Activated naive CD4-positive, alpha-beta T cell treated with anti-CD3 and anti-CD28 coated beads, Interleukin-2, amount 10 ng/mL, durations not matched to agents 5 hours and 36 hours (primary cell): ENCODE results near the gene GKAP1. TPM values are rescaled to one million over a fixed set of nuclear protein-coding genes. Genes with fewer than 3 reads are reported as not detected.

Experiments
- total RNA-seq, 2 experiments: library from RNA; stranded (reverse); gene quantifications; one replicate each; pipeline ENCODE4 v1.2.3, GENCODE V29; 2021

The GKAP1 gene
- total RNA-seq, result 1 to 10 TPM; 6.2 to 7.7 TPM

DNA sequence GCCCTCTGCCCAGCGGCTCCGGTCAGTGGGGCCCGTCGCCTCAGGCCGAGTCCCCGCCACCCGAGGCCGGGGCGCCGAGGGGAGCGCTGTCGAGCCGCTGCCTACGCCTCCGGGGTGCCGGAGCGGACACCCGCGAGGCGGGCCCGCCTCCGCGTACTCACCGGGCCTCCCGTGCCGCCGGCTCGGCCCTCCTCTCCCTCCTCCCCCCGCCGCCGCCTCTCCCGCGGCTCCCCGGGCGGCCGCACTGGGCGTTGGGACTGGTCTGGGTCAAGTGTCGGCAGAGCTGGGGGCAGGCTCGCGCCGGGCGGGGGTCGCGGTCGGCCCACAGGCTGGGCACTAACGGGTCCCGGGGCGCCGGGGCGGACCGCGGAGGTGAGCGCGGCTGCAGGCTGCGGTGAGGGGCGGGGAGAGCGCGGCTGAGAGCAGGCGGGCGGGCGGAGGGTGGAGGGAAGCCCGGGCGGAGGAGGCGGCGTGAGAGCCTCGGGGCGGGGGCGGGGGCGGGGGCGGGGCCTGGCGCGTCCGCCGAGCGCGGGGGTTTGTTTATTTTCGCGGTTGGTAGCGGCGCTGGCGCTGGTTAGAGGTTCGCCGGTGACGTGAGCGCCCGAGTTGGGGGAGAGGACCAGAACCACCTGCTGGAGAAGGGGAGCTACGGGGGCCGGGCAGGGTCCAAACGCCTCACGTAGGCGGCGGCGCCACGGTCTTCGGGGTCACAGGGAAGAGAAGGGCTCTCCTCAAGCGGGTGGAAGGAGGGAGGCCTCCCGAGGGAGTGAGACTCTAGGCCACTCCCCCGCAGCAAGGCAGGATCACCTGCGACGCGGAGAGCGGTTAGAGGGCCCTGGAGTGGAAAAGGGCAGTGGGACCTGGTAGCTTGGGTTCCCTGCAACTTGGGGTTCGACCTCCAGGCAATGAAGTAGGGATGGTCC lies at the start of gene GKAP1:
GKAP1 (minus strand) TSS at position 414 of the 923 bp plus-strand sequence. CDS start 11,252 bp downstream, outside the sequence.

DNA sequence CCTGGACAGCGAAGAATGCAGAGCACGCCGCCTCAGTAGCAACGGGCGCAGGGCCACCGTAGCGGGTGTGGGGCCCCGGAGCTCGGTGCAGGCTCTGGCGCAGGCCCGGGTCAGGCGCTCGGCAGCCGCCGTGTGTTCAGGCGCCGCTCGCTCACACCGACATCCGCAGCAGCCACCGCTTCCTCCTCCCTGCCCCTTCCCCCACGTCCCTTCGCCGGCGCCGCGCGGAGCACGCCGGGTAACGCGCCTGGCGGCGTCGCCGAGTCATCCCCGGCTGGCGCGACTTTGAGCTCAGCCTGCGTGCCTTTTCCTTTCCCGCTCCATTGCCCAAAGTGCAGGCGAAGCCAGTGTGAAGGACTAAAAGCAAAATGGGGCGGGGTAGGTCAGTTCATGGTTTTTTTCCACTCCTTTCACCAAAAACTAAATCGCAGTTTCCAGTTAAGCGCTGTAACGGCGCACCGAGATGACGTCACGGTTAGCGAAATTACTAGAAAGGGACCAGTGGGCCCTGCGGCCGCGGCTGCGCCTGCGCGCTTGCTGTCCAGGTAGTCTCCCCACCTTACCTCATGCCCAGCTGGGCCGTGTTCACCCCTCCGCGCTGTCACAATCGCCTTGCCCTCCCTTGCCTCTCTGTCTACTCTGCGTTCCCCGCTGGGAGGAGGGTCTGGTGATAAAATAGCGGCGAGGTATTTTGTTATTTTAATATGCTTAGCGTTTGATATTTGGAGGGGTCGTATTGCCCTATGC lies 109.6 kb downstream of the GKAP1 start, which contains the start of gene UBQLN1:
UBQLN1 (minus strand) TSS at position 191 of the 747 bp plus-strand sequence. CDS start 279 bp downstream, outside the sequence.

Other genes with a start within 250 kb of the GKAP1 start
- 1 to 10 TPM; 7.0 to 7.2 TPM for gene IDNK, start 194.6 kb downstream of the GKAP1 start, total RNA-seq
- 10 to 100 TPM; 88.8 to 89.0 TPM for gene UBQLN1, start 109.8 kb downstream of the GKAP1 start, total RNA-seq
- 1 to 10 TPM; 3.5 to 4.2 TPM for gene KIF27, start 103.7 kb upstream of the GKAP1 start, total RNA-seq
- 100 to 1,000 TPM; 655 to 663 TPM for gene HNRNPK, start 162.4 kb upstream of the GKAP1 start, total RNA-seq
- gene RMI1, start 163.0 kb upstream of the GKAP1 start, total RNA-seq, result 10 to 100 TPM; 19.5 to 21.4 TPM